NB4 (cell line): Measurements from ENCODE around the gene HAAO.

Experiments used
- POLR2A ChIP-seq: IDR thresholded peaks from 2 replicates; pipeline ENCODE4 v1.6.1; 2011; ENCODE audit warnings: mild to moderate bottlenecking; ENCODE audit not compliant: insufficient read length; ENCODE audit errors: extremely low read depth
- TF ChIP-seq, protein P1 (sequence below): IDR thresholded peaks from one replicate; pipeline ENCODE4 v1.5.1; 2012; ENCODE audit warnings: low read depth, low read length
- TF ChIP-seq, protein P2 (sequence below): IDR thresholded peaks from 2 replicates; pipeline ENCODE4 v1.6.1; 2011; ENCODE audit warnings: low read depth, low read length

DNA sequence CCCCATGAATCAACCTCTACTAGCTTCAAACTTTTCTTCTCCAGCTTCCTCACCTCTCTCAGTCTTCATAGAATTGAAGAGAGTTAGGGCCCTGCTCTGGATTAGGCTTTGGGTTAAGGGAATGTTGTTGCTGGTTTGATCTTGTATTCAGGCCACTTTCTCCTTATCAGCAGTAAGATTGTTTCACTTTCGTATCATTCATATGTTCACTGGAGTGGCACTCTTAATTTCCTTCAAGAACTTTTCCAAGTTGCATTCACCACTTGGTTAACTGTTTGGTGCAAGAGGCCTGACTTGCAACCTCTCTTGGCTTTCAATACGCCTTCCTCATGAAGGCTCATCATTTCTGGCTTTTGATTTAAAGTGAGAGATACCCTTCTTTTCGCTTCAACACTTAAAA lies 51.2 kb downstream of the HAAO start:
- TF ChIP-seq, protein P1, sequence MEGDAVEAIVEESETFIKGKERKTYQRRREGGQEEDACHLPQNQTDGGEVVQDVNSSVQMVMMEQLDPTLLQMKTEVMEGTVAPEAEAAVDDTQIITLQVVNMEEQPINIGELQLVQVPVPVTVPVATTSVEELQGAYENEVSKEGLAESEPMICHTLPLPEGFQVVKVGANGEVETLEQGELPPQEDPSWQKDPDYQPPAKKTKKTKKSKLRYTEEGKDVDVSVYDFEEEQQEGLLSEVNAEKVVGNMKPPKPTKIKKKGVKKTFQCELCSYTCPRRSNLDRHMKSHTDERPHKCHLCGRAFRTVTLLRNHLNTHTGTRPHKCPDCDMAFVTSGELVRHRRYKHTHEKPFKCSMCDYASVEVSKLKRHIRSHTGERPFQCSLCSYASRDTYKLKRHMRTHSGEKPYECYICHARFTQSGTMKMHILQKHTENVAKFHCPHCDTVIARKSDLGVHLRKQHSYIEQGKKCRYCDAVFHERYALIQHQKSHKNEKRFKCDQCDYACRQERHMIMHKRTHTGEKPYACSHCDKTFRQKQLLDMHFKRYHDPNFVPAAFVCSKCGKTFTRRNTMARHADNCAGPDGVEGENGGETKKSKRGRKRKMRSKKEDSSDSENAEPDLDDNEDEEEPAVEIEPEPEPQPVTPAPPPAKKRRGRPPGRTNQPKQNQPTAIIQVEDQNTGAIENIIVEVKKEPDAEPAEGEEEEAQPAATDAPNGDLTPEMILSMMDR: no peak
- no peak for TF ChIP-seq POLR2A
- TF ChIP-seq, protein P2, sequence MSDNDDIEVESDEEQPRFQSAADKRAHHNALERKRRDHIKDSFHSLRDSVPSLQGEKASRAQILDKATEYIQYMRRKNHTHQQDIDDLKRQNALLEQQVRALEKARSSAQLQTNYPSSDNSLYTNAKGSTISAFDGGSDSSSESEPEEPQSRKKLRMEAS: no peak
